ENCODE results near the gene DIP2C. TPM values are rescaled to one million over a fixed set of nuclear protein-coding genes. Genes with fewer than 3 reads are reported as not detected.
"Not testable (repeated sequence)": the region's sequence is repeated elsewhere in the genome, so short reads cannot be mapped to it uniquely, and the experiment has no call there.

The DIP2C gene
- total RNA-seq, 1 donor from 2014 or later, result 31.9 TPM

DNA sequence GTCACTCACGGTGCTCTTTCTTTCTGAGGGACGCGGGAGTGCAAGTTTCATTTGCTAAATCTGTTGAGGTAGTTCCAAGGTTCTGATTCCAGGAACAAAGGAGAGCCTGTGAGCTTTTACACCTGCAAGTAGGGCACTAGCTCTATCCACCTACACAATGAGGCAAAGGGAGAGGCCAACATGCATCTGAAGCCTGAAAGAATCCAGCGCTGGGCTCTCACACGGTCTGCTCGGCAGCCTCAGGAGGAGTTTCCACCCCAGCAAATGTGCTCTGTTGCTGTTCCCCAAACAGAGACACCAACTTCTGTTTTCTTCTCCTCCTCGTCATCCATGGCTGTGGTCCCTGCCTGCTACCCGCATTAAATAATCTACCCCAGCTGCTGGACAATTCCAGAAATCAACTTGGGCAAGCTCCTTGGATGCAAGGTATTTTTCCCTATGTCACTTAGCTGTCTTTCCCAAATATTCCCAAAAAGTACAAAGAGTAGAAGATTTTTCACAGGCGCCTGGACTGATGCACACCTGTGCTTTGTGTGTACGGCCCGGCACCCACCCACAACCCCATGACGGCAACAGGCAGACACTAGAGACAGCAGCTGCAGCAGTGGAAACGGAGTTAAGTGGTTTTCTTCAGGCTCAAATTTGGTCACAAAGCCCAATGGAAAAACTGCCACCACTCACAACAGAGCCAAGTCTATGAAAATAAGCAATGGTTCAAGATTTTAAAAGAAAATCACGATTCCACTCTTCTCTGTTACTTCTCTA lies 377.4 kb downstream of the DIP2C start:
- DNase-seq (ENCODE audit: low read depth), result no peak

DNA sequence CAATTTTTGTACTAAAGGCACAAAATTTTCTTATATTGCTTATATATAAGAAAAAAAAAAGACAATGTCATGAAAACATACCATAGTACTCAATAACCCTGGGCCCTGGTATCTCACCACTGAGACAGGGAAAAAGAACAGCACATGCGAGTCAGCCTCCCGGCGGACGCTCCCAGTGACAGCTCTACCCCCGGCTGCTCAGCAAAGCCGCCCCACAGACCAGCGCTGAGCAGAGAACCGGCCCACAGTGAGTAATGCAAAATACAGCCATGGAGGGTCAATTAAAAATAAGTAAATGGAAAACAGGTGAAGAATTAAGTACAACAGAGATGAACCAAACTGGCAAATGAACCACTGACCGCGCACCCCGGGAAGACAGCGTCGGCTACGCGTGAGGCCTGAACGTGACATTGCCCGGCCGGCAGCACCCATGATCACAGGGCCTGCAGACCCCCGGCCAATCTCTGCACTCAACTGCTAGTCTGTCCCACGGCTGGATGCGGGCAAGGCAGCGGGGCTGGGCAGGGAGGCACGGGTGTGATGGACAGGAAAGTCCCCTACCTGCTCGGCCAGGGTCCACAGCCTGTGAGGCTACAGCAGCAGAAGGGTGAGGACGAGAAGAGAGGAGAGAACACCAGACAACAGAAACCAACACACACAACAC lies 378.4 kb downstream of the DIP2C start:
- no peak for DNase-seq (ENCODE audit: low read depth)

DNA sequence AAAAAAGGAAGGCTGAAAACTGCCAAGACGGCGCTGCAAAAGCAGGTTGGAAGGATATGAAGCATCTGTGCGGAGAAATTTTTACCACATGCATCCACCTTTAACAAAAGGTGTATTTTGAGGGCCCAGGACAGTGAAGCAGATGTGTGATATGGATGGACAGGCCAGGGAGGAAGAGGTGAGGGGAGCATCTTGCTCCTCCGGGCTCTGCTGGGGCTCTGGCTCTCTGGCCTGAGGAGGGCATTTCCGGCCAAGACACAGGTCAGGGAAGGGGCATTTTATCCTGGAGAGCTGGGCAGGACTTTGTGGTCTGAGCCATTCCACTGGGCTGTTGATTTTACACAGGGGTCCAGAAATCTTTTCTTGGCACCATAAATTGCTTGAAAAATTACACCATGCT lies 379.1 kb downstream of the DIP2C start:
- no peak for DNase-seq (ENCODE audit: low read depth)

DNA sequence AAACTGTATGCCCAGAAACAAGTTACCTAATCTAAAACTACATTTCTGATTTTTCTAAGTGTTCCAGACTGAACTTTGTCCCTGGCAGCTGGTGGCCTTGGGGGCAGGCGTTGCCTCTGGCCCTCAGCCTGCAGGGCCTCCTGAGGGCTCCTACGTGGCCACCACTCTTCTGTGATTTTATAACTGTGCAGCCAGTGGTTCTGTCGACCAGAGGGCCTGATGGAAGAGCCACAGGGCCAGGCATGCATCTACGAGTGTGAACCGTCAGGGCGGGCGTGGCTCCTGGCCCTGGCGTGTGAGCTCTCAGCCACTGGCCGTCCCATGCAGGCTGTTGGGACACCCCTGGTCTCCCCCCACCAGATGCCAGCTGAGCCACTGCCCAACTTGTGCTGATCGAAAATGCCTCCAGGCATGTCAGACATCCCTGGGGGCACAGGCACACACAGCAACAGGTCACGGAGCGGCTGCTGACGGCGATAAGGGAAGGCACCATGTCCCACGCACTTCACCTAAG lies 380.8 kb downstream of the DIP2C start:
- no peak for DNase-seq (ENCODE audit: low read depth)

DNA sequence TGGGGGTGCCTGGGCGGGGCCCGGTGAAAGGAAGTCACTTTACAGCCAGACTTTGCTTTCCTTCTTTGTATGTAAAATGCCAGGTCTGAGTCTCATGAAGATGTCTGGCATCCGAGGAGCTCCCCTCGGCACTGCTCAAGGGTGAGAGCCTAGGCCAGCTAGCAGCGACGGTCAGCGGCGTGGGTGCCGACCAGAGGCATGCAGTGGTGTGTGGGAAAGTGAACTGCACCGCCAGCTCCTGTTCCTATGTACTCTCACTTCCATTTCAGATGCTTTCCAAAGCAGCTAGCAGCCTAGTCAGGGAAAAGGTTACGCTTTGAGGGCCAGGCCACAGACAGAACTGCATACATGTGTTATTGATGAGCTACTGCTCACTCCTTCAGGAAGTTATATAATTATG lies 381.4 kb downstream of the DIP2C start:
- no peak for DNase-seq (ENCODE audit: low read depth)

DNA sequence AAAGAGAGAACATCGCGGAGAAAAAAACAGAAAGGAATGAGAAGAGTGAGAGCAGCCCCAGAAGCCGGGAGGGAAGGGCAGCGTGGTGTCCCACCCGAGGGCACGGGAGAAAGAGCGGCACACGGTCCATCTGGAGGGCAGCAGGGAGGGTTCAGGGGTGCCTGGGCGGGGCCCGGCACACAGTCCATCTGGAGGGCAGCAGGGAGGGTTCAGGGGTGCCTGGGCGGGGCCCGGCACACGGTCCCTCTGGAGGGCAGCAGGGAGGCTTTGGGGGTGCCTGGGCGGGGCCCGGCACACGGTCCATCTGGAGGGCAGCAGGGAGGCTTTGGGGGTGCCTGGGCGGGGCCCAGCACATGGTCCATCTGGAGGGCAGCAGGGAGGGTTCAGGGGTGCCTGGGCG lies 381.8 kb downstream of the DIP2C start:
- no peak for DNase-seq (ENCODE audit: low read depth)

DNA sequence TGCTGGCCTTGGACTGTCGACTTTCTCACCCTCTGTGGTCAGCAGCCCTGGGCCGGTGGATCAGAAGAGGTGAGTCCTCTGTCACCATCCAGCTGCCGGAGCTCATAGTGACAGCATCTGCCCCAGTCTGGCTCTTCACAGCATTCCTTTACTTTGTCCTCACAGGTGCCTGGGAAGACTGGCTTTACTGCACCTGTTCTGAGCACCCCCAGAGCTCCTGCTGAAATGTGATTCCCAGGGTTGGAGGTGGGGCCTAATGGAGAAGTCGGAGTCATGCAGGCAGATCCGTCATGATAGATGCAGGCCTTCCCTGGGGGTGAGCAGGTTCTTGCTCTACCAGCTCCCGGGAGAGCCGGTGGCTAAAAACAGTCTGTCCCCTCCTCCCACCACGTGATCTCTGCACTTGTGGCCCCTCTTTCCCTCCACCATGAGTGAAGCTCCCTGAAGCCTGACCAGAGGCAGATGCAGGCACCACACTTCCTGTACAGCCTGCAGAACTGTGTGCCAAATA lies 382.7 kb downstream of the DIP2C start:
- DNase-seq (ENCODE audit: low read depth), result peak; percentile 79

DNA sequence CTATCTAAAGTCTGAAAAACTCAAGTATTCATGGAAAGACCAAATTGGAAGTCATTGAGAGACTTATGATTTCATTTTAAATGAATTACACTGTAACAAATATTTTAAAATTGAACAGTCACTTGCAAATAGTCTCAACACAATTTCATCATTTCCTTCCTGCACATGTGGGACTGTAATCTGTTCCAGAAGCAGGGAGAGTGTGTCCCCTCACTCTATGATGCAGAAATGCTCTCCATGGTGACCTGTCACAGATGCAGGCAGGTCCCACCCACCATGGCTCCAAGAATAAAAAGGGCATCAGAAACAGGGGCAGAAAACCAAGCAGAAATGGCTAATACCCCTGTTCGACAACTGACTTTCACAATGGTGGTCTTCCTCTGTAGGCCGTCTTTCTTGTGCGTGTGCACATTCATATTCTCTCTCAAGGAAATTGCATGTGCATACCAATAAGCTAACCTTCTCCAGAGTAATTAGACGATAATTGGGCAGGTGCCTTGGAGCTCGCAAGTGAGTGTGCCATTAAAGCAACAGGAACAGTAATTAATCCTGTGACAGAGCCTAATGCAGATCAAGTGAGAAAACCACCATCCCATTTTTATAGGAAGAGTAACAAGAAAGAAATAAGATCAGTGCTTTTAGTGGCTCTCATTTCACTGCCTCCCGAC lies 383.3 kb downstream of the DIP2C start:
- DNase-seq (ENCODE audit: low read depth), result no peak

DNA sequence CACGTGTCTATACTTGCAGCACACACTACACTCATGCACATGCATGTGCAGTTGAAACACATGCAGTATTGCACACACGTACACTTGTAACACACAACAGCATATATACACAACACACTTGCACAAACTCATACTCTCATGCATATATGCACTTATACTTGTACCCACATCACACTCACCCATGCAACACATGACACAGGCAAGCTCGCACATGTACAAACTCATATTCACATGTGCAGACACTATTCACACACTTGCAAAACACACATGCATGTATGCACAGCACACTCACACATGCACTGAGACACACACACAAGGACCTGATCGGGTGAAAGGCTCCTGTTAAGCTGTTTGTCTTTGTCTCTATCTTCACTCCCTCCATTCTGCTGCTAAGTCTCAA lies 384.4 kb downstream of the DIP2C start:
- no peak for DNase-seq (ENCODE audit: low read depth)

DNA sequence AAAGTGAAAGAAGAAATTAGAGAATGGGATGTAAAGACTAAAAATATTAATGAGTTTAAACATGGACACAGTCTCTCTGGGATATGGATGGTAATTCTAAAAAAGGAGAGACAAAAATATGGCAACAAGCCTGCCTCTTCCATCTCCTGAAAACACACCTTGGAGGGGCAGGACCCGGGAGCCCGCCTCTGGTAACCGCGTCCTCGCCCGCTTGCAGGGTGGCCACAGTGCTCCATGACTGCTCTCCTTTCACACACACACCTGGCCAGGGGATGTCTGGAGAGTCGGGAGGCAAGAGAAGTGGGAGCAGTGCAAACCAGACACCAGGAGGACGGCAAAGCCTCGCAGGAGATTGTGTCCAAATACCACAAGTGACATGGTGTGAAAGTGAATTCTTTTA lies 387.9 kb downstream of the DIP2C start:
- no peak for DNase-seq (ENCODE audit: low read depth)

DNA sequence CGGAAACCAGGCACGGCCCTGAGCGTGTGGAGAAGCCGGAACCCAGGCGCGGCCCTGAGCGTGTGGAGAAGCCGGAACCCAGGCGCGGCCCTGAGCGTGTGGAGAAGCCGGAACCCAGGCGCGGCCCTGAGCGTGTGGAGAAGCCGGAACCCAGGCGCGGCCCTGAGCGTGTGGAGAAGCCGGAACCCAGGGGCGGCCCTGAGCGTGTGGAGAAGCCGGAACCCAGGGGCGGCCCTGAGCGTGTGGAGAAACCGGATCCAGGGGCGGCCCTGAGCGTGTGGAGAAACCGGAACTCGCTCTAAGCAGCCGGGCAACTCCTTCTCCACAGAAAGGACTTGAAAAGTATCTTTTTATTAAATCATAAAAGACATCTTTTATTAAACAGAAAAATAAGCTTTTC lies 388.9 kb downstream of the DIP2C start:
- DNase-seq (ENCODE audit: low read depth), result not testable (repeated sequence)

DNA sequence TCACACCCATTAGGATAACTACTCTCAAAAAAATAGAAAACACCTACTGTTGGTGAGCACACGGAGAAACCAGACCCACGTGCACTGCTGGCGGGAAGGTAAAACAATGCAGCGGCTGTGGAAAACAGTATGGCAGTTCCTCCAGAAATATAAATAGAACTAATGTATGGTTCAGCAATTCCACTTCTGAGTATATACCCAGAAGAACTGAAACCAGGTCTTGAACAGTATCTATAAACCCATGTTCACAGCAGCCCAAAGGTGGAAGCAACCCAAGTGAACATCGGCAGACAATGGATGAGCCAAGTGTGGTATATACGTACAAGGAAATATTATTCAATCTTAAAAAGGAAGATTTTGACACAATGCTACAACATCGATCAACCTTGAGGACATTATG lies 389.5 kb downstream of the DIP2C start:
- DNase-seq (ENCODE audit: low read depth), result no peak

DNA sequence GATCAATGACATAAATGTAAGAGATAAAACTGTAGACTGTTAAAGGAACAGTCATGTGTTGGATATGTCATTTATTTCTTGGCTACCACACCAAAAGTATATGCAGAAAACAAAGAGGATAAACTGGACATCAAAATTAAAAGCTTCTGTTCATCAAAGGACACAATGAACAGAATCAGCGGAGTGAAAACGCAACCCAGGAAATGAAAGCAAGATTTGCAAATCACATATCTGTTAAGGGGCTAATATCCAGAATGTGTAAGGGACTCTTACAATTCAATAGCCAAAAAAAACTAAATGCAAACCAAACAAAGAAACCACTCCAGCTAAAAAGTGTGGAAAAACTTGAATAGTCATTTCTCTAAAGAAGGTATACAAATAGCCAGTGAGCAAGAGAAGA lies 390.0 kb downstream of the DIP2C start:
- DNase-seq (ENCODE audit: low read depth), result no peak

DNA sequence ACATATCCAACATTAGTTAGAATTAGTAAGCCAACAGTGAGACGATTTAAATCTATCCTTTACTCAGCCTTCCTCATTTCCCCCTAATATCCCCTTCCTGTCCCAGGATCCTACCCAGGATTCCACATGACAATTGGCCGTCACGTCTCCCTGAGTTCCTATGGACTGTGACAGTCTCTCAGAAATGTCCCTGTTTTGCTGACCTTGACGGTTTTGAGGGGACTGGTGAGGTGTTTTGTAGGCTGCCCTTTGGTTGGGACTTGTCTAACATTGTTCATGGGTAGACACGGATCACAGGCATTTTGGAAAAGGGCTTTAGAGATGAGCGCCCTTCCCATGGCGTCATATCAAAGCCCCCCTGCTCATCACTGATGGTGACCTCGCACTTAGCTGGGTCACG lies 391.4 kb downstream of the DIP2C start:
- no peak for DNase-seq (ENCODE audit: low read depth)

DNA sequence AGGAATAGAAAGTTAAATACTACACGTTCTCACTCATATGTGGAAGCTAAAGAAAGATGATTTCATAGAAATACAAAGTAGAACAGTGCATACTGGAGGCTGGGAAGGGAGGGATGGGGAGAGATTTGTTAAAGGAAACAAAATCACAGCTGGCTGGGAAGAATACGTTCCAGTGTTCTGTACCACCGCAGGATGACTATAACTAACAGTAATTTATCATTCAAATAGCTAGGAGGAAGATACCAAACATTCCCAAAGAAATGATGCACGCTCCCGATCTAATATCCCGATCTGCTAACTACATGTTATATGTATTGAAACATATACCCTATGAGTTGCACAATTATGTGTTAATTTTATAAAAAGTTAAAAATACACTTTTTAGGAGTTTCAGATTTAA lies 391.9 kb downstream of the DIP2C start:
- DNase-seq (ENCODE audit: low read depth), result peak; percentile 36

DNA sequence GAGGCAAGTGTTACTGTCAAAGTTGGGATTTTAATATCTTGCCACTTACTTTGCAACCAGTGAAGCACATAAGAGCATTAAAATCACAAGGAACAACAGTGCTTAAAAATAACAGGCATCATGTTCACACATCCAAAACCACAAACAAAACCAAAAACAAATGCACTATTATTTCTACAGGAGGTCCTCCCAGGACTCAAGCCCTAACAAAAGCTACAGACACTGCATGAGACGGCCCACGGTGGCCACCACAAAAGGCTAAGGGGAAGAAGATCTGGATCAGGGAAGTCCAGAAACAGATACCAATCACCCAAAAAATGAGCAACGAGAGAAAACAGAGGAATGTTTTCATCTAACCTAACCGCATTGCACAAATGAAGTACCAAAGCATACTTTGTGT lies 395.8 kb downstream of the DIP2C start:
- DNase-seq (ENCODE audit: low read depth), result peak; percentile 53

DNA sequence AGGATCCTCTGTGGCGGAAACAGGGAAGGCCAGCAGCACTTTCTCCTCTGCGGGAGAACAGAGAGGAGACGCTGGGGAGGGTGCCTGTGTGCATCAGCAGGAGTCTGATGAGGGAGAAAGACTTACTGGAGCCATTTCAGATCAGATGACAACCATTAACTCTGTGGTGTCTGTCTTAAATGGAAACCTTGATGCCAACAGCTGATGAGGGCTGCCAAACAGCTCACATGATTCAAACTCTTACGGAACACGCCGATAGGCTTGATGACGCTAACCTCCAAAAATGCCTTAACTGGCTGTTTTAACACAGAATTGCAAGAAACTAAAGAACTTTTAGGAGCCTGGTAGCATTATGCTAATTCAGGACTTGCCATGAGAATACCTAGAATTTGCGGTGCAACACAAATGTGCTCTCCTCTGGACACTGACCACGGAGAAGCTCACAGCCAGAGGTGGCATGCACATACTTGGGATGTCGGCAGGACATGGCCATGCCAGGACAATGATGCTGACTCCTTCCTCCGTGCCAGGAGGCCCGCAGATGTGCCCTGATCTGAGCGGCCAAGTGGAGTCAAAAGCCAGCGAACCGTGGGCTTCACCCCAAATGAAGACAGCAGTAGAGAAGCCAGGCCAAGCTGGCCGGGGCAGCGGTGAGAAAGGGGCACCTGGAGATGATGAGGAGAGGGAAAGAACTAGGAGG lies 399.3 kb downstream of the DIP2C start:
- DNase-seq (ENCODE audit: low read depth), result peak; percentile 44

DNA sequence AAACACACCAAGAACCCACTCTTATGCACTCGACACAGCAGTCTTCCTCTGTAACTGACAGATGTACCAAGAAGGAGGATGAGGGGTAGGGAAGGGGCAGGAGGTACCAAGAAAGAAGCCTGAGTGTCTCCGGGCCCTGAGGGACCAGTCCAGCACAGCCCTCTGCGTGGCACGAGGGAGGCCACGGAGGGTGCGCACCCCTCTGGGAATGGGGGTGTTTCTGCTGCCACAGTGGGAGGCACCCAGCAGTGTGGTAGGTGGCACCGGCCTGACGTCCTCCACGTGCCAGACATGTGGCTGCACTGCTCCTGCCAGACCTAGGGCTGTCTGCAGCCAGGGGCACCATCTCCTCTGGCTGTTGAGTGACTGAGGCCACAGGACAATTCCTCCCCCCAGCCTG lies 399.9 kb downstream of the DIP2C start:
- DNase-seq (ENCODE audit: low read depth), result no peak

DNA sequence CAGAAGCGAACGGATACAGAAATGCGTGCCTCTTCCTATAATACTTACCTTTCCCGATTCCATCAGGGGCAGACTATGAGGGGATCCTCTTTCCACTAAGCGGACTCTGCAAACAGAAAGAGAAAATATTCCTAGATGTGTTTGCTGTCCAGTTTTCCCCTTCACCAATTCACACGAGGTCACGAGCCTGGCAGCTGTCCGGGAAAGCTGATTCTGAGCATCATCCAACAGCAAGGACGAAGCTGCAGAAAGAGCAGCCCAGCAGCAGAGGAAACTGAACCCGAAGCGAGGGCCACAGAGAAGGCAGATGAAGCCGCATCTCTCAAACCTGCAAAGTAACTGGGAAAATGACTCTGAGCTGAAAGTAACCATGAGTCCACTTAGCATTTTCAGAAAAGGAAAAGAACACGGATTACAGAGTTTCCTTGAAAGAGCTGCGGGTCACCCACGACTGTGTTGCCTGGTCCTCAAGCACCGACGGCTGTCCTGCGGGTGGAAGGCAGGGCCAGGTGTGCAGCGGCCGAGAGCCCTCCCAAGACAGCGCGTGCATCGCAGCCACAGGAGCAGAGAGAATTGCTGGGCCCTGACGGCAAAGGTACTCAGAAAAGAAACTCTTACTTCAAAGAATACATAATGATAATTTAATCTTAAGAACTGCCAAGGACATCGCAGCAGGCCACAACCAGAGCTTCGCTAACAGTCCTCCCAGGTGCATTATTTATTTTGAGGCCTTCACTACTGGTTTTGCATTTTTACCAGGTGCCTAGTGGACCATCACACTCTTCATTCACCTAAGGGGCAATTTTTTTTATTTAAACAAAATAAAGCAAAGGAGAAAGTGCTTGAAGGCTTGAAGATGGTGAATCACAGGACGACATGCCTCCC lies 400.9 kb downstream of the DIP2C start:
- DNase-seq (ENCODE audit: low read depth), result no peak

DNA sequence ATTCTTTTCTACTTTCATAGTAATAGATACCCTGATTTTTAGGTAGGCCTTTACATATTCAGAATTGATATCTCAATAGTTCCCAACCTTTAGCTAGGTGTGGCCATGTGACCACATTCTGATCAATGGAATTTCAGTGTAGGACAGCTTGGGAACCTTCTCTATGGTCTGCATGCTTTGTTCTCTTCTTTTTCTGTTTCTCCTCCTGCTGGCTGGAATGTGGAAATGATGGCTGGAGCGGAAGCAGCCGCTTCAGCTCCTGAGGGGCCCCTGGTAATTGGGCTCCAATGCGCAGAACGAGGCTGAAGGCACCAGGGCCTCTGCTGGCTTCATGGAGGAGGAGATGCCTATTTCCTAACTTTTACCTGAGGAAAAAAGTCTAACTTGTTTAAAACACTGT lies 401.7 kb downstream of the DIP2C start:
- no peak for DNase-seq (ENCODE audit: low read depth)

All from myocyte (in vitro differentiated cells).